D721Med (cell line): ENCODE data around the gene SMIM41.

Source experiments
- DNase-seq: peaks from one replicate; pipeline ENCODE4 v3.0.0; 2011; ENCODE audit warnings: low spot score; ENCODE audit not compliant: insufficient read length
- FAIRE-seq: peaks from 2 replicates; lab custom pipeline; 2011; peaks lifted over from hg19 to GRCh38; lab: Jason Lieb, UNC
- CTCF ChIP-seq: IDR thresholded peaks from 2 replicates; pipeline ENCODE4 v1.5.1; 2012; ENCODE audit warnings: mild to moderate bottlenecking, control low read depth; ENCODE audit not compliant: insufficient read depth; ENCODE audit errors: missing control alignments

Gene SMIM41

GRCh38 chr12:52083638-52083996, 4.1 kb downstream of the SMIM41 start:
- DNase-seq (no peak), FAIRE-seq (no peak)
- no peak for TF ChIP-seq CTCF

- FAIRE-seq = no peak
- no peak for DNase-seq
- no peak for TF ChIP-seq CTCF
Observed at GRCh38 chr12:52084491-52085231, 5.2 kb downstream of the SMIM41 start.

- FAIRE-seq (no peak), DNase-seq (no peak)
- no peak for TF ChIP-seq CTCF
Observed at GRCh38 chr12:52085682-52086180, 6.2 kb downstream of the SMIM41 start.

- no peak for DNase-seq
- TF ChIP-seq CTCF = no peak
- no peak for FAIRE-seq
Observed at GRCh38 chr12:52086366-52086765, 6.9 kb downstream of the SMIM41 start.

GRCh38 chr12:52086944-52087835, 7.7 kb downstream of the SMIM41 start:
- TF ChIP-seq CTCF = no peak
- FAIRE-seq (no peak), DNase-seq (no peak)

GRCh38 chr12:52087961-52088820, 8.7 kb downstream of the SMIM41 start:
- no peak for FAIRE-seq
- no peak for DNase-seq
- TF ChIP-seq CTCF = no peak
